Activated naive CD4-positive, alpha-beta T cell treated with anti-CD3 and anti-CD28 coated beads, Interleukin-2, amount 50 U/mL, for 72 hours (primary cell): Measurements from ENCODE around the gene CCNJ. TPM values are rescaled to one million over a fixed set of nuclear protein-coding genes. Genes with fewer than 3 reads are reported as not detected.

Source experiments
- ATAC-seq, 2 donors: fragments of 150-1000 bp; cut with Tn5 transposase; 2 replicates each; pipeline ENCODE4 v1.10.0; 2021; ENCODE audit warnings: mild to moderate bottlenecking in 2 of 2, moderate library complexity in 2 of 2
- DNase-seq, 2 donors: peaks; one replicate each; pipeline ENCODE4 v3.0.0; 2021 to 2022; ENCODE audit warnings: low spot score in 2 of 2
- H3K27ac Mint-ChIP-seq, 2 donors: one replicate each; pipeline ENCODE4 v1.8.0; 2022; ENCODE audit warnings: mild to moderate bottlenecking in 2 of 2, mixed read lengths in 2 of 2
- H3K36me3 Mint-ChIP-seq, 2 donors: one replicate each; pipeline ENCODE4 v1.8.0; 2022; ENCODE audit warnings: mixed read lengths in 2 of 2
- H3K9me3 Mint-ChIP-seq, 2 donors: one replicate each; pipeline ENCODE4 v1.8.0; 2022; ENCODE audit warnings: mixed read lengths in 2 of 2
- total RNA-seq, 2 donors: library from RNA; stranded (reverse); gene quantifications; one replicate each; pipeline ENCODE4 v1.2.3, GENCODE V29; 2022

The CCNJ gene
- total RNA-seq, 2 donors from 2014 or later: 3.9 to 5.5 TPM

GRCh38 chr10:96092999-96093767 is 49.8 kb downstream of the CCNJ start:
- ATAC-seq (no peak), DNase-seq (no peak)
- Mint-ChIP-seq H3K9me3 (peaks cover 0 to 6% of the 10 kb centered on the region in 2 donors), H3K36me3 (peaks cover 4 to 35% of the 10 kb centered on the region in 2 donors), H3K27ac (no peak overlapping the region)

DNA sequence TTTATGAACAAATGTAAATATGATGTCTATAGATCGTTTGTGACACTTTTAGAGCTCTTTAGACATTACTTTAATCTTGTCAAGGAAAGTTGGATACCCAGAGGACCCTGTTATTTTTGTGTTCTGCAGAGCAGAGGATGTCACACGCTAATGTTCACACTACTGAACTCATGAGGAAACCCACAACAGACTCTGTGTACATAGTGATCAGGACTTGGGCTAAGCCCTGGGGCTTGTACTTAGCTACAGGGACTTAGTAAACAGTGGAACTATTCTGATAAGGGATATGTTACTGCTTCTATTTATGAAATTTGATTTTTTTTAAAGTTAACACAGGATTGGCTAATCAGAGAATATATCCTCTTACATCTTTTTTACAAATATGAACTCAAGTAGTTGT is 50.6 kb downstream of the CCNJ start:
- peaks cover 0 to 6% of the 10 kb centered on the region in 2 donors for H3K9me3 Mint-ChIP-seq
- no peak for DNase-seq
- peaks cover 4 to 35% of the 10 kb centered on the region in 2 donors for H3K36me3 Mint-ChIP-seq
- H3K27ac Mint-ChIP-seq: no peak overlapping the region
- ATAC-seq: no peak

DNA sequence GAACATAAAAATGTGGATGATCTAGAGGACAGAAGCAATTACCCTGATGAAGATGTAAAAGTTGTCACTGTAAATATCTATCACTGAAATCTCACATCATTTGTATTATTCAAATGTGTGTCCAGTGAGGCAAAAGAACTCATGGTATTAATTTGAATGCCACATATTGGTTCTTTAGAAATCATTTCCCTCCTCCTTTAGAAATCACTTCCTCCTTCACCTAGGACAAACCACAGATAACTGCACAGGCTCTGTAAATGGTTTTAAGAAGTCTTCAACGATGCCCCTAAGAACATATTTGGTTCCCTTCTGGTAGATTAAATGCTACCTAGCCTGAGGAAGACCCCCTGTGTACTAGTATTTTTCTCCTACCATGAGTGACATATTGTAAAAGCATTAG is 53.6 kb downstream of the CCNJ start:
- no peak for DNase-seq
- Mint-ChIP-seq H3K9me3 (peaks cover 0 to 3% of the 10 kb centered on the region in 2 donors), H3K27ac (no peak overlapping the region)

GRCh38 chr10:96097865-96098264 is 54.5 kb downstream of the CCNJ start:
- peaks cover 0 to 3% of the 10 kb centered on the region in 2 donors for H3K9me3 Mint-ChIP-seq
- peaks cover 0 to 22% of the 10 kb centered on the region in 2 donors for H3K36me3 Mint-ChIP-seq
- no peak overlapping the region for H3K27ac Mint-ChIP-seq
- ATAC-seq (no peak), DNase-seq (no peak)

More for the DNA sequence above, 53.6 kb downstream of the CCNJ start:
- ATAC-seq: no peak
- H3K36me3 Mint-ChIP-seq: peaks cover 0 to 30% of the 10 kb centered on the region in 2 donors

GRCh38 chr10:96107623-96108038 is 64.2 kb downstream of the CCNJ start:
- Mint-ChIP-seq H3K9me3 (peaks cover 5 to 8% of the 10 kb centered on the region in 2 donors), H3K36me3 (peaks cover 4 to 29% of the 10 kb centered on the region in 2 donors), H3K27ac (no peak overlapping the region)
- ATAC-seq: no peak
- DNase-seq: no peak

Other genes starting within 250 kb of the CCNJ start
- not detected for gene CC2D2B, start 135.6 kb upstream of the CCNJ start, total RNA-seq
- 10 to 100 TPM; 16.4 to 20.1 TPM for gene ZNF518A, start 86.7 kb downstream of the CCNJ start, total RNA-seq
- gene BLNK, start 228.0 kb downstream of the CCNJ start, total RNA-seq: not detected